Activated CD4-positive, alpha-beta T cell treated with anti-CD3 and anti-CD28 coated beads, Interleukin-10, Interleukin-2, amounts not matched to agents 100 ng/mL and 50 ng/mL, durations not matched to agents 16 hours and 8 hours (primary cell): ENCODE measurements around the gene PAK4.

Experiments
- DNase-seq: peaks from one replicate; pipeline ENCODE4 v3.0.0-alpha.2; 2020

The PAK4 gene

DNA sequence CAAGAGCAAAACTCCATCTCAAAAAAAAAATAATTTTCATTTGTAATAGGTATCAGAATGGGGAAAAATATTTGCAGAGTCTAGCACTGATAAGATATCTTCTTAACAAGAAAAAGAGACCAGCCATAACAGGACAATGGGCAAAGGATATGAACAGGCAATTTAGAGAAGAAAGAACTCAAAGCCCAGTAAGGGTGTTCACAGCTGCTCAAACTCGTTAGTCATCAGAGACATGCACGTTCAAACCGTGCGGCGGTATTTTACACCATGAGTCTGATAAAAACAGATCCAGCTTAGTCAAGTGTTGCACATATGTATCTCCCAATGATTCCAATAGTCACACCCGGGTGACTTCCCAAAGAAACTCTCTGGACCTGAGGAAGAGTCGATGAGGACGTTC is 57.5 kb downstream of the PAK4 start:
- no peak for DNase-seq

DNA sequence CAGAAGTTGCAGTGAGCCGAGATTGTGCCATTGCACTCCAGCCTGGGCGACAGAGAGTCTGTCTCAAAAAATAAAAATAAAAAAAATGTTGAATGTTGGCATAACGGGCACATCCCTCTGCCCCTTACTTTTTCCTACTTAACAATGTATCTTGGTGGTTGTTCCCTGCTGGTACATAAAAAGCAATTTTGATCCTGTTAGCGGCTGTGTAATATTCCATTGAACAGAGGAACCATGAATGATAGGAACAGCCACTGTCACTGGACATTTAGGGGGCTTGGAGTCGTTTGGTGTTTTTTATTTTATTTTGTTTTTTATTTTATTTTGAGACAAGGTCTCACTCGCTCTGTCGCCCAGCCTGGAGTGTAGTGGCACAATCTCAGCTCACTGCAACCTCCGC is 60.8 kb downstream of the PAK4 start:
- no peak for DNase-seq

DNA sequence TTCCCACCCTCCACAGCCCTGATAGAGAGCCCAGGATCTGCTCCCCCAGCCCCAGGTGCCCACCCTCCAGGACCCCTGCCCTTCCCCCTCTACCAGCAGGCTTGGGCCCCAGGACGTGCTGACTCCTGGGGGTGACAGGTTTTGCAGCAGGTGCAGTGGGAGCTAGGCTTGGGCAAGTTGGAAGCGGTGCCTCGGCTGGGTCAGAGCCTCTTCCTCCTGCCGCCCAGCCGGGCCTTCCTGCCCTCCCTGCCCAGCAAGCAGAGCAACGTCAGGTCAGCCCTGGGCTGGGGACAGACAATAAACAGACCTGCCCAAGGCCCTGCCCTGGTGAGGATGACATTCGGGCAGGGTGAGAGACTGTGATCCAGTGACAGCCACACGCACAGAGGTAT is 62.0 kb downstream of the PAK4 start:
- no peak for DNase-seq

DNA sequence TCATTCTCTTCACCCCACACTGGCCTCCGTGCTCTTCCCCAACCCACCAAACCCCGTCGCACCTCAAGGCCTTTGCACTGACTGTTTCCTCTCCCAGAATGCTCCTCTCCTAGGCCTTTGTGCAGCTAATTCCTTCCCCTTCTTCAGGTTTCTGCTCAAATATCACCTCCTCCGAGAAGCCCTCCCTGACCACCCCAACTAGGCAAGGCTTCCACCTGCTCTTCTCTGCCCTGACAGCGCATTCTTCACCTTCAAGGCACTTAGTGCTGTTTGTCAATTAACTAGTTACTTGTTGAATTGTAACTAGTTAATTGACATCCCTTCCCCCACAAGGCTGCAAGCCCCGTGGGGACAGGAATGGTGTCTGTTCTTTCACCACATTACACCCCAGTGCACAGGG is 63.4 kb downstream of the PAK4 start:
- no peak for DNase-seq

DNA sequence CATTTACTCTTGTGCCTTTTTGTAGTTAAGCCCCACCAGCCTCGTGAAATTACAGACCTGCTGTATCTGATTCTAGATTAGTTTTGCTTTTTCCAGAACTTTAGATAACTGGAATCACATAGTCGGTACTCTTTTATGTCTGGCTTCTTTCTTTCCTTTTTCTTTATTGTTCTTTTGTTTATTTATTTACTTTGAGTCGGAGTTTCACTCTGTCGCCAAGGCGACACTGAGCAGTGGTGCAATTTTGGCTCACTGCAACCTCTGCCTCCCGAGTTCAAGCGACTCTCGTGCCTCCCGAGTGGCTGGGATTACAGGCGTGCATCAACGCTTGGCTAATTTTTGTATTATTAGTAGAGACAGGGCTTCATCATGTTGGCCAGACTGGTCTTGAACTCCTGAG is 65.2 kb downstream of the PAK4 start:
- DNase-seq, result no peak

DNA sequence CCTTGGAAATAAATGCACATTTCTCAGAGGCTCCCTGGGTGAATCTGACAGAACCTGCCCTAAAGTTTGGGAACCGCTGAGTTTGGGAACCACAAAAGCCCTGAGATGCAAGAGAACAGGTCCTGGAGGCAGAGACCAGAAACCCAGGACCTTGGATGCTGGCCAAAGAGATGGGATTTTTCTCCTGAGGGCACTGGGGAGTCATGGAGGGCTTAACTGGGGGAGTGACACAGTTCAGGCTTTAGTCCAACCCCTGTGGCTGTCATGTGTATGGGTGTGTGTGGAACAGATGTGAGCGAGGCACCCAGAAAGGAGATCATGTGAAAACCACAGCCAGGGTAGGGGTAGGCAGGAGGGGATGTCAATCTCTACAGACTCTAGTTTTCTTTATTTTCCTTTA is 67.3 kb downstream of the PAK4 start:
- no peak for DNase-seq

DNA sequence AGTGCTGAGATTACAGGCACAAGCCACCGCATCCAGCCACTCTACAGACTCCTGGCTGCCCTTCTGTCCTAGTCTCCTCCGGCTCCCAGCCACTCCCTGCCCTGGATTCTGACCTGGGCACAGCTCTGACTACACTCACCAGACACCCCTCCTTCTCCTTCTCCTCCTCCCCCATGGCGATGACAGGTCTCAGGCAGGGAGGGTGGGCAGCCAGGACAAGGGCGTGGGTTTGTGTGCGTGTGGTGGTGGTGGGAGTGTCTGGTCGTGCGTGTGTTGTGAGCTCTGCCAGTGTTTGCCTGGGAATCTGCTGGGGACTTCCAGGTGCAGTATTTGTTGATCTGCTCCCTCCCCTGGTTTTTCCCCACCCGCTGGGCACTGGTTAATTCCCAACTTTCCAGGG is 68.2 kb downstream of the PAK4 start:
- DNase-seq, result no peak

DNA sequence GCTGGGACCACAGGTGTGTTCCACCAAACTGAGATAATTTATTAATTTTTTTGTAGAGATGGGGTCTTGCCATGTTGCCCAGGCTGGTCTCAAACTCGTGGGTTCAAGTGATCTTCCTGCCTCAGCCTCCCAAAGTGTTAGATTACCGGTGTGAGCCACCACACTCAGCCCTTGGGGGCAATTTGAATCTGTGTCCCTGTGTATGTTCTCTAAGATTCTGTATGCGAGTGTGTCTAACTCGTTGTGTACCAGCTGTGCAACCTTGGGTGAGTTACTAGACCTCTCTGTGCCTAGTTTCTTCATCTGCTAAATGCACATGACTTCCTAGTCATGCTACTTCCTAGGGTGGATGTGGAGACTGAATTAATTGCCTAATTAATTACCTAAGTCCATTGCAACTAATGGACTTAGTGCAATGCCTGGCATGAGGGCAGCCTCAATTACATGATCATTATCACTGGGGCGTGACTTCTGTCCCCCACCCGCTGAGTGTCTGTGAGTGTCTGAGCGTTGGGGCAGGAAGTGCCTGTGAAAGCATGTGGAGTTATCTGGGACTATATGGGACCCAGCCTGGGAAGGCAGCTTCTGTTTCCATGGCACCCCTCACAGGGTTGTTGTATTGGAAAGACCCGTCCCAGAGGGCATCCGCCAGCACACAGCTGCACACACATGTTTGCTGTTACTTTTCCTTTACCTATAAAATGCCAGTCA is 69.4 kb downstream of the PAK4 start:
- DNase-seq, result no peak

DNA sequence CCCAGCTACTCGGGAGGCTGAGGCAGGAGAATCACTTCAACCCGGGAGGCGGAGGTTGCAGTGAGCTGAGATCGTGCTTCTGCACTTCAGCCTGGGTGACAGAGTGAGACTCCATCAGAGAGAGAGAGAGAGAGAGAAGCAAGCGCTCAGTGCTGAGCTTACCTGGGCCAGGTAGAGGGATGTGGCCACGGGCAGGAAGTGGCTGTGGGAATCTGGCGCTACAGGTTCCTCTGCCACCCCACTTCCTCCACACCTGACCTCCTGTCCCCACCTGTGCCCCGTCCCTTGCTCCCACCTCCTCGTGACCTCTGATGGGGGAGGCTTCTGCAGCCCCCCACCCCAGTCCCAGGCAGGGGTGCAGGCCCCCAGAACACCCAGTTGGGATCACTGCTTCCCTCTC is 70.2 kb downstream of the PAK4 start:
- no peak for DNase-seq

DNA sequence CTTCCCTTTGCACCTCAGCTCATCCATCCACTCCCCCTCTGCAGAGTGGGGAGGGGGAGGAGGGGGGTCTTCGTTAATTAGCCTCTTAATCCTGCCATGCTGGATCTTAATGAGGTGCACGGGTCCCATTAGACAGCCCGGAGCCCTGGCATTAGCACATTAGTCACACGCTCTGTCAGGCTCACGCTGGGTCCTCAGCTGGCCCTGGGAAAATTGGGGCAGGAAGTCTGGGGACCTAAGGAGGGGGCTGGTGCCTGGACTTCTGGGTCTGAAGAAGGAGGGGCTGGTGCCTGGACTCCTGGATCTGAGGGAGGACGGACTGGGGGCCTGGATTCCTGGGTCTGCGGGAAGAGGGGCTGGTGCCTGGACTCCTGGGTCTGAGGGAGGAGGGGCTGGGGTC is 70.7 kb downstream of the PAK4 start:
- DNase-seq, result no peak

DNA sequence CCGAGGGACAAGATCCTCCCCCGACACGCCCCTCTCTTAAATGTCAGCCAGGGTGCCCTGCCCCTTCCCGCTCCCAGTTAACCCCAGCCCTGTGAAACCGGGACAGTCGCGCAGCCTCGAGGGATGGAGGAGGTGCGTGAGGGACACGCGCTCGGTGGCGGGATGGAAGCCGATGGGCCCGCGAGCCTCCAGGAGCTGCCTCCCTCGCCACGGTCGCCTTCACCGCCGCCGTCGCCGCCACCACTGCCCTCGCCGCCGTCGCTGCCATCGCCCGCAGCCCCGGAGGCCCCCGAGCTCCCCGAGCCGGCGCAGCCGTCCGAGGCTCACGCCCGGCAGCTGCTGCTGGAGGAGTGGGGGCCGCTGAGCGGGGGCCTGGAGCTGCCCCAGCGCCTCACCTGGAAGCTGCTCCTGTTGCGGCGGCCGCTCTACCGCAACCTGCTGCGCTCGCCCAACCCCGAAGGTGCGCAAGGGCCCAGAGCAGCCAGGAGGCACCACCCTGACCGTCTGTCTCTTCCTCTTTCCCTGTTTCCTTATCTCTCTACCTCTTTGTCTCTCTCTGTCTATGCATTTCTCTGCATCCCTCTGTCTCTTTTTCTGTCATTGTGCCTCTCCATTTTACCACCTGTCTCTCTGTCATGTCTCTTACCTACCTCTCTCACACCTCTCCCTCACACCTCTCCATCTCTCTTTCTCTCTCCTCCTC is 71.4 kb downstream of the PAK4 start, which contains the start of gene NCCRP1:
TSS of gene NCCRP1 (plus strand) at position 105 of the 703 bp plus-strand sequence. CDS start at position 124, 19 bp downstream.
- no peak for DNase-seq

DNA sequence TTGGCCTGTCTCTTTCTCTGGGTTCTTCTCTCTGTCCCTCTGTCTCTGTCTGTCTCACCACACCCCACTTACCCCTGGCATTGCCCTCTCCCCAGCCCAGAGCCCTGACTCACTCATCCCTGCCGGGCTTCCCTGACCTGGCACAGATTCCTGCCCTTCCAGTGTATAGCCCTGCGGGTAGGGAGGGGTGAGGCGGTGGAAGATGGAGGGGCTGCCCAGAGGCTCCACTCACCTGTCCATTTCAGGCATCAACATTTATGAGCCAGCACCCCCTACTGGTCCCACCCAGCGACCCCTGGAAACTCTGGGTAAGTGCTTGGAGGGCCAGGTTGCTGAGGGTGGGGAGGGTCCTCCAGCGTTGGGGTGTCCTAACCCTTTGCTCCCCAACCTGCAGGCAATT is 72.2 kb downstream of the PAK4 start:
- no peak for DNase-seq

DNA sequence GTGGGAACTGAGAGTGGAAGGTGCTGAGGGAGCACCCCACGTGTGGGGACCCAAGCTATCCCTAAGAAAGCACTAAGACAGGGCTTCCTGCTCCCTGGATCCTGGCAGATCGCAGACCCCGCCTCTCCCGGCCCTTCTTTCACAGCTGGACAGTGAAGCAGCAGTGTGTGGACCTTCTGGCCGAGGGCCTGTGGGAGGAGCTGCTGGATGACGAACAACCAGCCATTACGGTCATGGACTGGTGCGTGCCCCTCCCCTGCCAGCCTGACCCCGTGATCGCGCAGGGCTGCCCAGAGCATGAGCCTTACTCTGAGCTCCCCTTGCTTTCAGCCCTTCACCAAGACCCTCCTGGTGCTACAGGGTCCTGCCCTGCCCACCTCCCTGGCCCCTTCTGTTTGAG is 73.4 kb downstream of the PAK4 start:
- no peak for DNase-seq

DNA sequence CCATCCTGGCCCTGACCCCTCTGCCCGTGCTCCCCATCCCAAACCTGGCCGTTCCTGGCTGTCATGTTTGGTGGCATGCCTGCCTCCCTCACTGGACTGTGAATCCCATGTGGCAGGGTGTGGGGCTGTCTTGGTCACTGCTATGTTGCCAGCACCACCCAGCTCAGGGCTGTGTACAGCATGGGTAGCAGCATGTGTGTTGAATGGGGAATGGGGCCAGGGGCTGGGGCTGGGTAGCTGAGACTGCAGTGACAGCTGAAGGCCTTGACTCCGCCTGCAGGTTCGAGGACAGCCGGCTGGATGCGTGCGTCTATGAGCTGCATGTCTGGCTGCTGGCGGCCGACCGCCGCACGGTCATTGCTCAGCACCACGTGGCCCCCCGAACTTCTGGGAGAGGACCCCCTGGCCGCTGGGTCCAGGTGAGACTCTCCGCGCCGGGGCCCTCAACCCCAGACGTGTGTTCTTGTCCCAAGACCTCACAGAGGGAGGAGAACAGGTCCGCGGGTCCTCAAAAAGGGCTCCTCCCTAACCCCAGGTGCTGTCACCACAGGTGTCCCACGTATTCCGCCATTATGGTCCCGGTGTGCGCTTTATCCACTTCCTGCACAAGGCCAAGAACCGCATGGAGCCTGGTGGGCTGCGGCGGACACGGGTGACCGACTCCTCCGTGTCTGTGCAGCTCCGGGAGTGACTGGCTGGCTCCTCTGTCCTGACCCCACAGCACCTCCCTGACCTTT is 74.6 kb downstream of the PAK4 start:
- DNase-seq, result no peak

DNA sequence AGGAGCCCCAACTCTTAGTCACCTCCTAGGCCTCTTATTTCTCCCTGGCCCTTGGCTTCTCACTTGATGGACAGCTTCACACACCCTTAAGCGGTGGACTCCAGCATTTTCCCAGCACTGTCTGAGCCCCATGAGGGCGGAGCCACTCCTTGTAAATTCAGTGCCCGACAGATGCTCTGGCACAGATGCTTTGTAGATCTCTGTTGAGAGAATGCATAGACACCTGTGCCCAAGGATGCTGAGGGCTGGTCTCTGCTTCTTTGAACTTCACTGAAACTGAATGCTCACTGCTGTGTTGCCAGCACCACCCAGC is 75.2 kb downstream of the PAK4 start:
- no peak for DNase-seq

DNA sequence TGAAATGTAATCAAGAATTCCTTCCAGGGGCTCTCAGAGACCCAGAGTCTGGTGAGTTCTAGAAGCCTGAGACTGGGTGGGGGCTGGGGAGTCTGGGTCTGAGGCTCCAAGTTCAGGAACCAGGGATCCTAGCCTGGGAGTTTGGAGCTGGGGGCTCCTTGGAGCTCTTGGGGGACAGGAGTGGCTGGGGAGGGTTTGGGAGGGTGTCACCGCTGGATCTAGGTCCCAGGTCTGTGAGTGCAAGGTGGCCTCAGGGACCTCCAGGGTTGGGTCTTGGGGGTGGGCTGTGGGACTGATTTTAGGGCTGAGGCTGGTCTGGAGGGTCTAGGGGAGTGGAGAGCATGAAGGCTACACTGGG is 77.4 kb downstream of the PAK4 start:
- no peak for DNase-seq

DNA sequence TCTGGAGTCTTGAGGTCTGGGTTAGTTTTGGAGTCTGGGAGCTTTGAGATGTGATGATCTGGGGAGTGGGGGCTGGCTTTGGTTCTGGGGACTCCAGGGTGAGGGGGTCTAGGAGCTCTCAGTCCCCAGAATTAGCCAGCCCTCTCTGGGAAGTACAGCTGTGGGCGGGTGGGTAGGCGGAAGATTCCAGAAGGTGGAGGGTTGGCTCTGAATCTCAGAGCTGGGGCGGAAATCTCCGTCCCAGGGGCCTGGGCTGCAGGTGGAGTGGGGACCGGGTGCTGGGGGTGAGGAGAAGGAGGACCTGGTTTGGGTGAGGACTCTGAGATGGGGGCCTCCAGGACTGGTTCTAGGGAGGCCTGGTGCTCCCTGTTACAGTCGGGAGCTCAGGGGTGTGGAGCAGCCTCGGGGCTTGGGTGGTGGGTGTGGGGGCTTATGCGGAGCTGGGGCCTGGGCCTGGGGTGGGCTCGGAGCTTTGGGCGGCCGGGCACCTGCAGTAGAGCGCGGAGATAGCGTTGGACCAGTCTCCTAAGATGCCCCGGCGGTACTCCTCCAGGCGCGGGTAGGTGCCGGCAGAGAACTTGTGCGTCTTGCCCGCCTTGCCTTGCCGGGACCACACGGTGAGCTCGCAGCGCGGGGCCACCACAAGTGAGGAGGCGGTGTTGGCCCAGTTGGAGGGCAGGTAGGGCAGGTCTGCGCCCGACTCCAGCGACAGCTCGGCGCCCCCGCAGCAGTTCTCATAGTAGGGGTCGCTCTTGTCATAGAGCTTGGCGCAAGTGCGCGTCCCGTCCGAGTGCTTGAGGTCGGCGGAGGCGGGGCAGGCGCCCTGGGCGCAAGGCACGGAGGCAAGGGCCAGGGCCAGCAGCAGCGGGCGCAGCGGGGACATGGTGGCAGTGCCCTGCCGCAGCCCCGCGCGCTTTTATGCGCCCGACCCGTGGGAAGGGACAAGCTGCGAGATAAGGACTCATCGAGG is 78.1 kb downstream of the PAK4 start, which contains the start of gene SYCN:
TSS of gene SYCN (minus strand) at position 892 of the 970 bp plus-strand sequence. CDS start at position 883, 9 bp downstream.
- no peak for DNase-seq

DNA sequence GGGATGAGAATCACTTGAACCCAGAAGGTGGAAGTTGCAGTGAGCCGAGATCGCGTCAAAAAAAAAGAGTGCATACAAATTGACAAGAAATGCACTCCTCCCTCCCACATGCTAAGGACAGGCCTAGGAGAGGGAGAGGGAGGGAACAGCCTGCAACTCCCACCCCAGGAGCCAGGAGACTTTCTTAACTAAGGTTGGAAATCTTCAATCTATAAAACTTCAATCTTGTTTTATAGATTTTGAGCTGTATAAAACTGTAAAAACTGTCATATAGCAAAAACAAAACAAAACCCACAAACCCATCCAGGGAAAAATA is 79.8 kb downstream of the PAK4 start:
- no peak for DNase-seq

DNA sequence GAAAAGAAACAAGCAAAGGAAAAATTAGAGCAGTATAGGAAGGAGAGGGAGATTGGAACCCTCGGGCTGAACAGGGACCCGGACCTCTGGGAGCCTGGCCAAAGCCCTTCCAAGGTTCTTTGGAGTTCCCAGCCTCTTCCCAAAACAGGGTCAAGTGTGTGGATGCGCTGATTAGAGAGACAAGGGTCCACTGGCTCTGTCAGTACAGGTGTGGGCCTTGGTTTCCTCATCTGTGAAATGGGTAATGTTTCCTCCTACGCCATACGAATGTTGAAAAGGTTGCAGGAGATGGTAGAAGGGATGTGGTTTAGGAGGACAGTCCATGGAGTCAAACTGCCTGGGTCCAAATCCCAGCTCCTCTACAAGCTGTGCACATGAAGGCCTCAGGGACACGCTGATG is 80.5 kb downstream of the PAK4 start:
- DNase-seq, result no peak

DNA sequence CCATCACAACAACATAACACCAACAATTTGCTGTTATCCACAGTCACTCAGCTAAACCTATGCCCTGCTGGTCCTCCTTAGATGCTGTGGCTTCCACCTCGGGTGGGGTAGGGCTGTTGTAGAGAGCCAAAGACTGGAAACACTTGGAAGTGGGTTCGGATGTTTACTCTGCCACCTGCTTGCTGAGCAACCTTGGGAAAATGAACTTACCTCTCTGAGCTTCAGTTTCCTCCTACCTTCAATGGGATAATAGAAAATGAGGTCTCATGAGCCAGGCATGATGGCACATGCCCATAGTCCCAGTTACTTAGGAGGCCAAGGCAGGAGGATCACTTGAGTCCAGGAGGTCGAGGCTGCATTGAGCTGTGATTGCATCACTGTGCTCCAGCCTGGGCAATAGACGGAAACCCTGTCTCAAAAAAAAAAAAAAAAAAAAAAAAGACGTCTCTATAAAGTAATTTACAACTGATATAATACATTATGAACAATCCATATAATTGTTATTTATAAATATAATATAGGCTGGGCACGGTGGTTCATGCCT is 81.8 kb downstream of the PAK4 start:
- no peak for DNase-seq

DNA sequence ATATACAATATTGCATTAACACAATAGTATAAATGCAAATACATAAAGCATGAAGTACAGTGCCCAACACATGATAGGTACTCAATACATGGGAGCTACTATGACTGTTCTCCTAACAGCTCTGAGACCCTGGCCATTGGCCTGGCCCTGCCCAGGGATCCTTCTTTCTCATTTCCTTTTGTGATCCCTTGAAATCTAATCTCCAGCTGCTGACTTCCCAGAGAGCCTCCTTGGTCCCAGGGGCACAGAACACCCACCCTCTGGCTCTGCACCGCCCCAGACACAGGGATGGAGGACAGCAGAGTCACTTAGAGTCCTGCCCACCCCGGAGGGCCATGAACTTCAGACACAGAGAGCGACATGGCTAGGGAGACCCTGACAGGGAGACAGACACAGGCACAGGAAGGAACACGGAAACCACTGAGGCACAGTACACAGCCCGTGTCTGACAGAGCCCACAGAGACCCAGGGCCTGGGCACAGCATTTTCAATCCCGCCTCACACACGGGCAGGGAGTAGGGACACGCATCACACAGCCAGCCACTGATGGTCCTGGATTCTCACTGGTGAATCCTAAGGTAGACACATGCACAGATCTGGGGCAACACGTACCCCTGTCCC is 82.7 kb downstream of the PAK4 start:
- DNase-seq, result no peak

DNA sequence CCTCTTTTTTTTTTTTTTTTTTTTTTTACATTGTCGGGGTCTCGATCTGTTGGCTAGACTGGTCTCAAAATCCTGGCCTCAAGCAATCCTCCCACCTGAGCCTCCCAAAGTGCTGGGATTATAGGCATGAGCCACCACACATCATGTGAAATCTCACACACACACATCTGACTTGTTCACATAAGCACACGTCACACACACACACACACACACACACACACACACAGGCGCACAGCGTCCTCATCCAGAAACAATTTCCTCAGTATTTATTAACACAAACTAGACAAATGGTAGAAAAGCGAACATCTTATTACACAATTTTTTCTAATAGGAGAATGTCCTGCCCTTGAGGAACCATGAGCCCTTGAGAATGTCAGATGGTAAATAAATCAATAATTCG is 83.6 kb downstream of the PAK4 start:
- no peak for DNase-seq
